Measurements from ENCODE around the gene PPFIBP2. TPM values are rescaled to one million over a fixed set of nuclear protein-coding genes. Genes with fewer than 3 reads are reported as not detected.

The PPFIBP2 gene
- total RNA-seq, 1 donor from 2014 or later: 8.7 TPM

Other genes with a start within 250 kb of the PPFIBP2 start
- gene OLFML1, start 28.5 kb upstream of the PPFIBP2 start, total RNA-seq (ENCODE audit: low replicate concordance): not detected in 2 replicates
- gene CYB5R2, start 159.5 kb downstream of the PPFIBP2 start, total RNA-seq (ENCODE audit: low replicate concordance): 24.6 and 37.1 TPM in 2 replicates
- gene OVCH2, start 192.5 kb downstream of the PPFIBP2 start, total RNA-seq (ENCODE audit: low replicate concordance): not detected in 2 replicates

Measured in neural progenitor cell (in vitro differentiated cells).